H9 (cell line): ENCODE measurements around the gene SUGT1. TPM values are rescaled to one million over a fixed set of nuclear protein-coding genes. Genes with fewer than 3 reads are reported as not detected.

Experiments
- DNase-seq: peaks from one replicate; pipeline ENCODE4 v3.0.0-alpha.2; 2017
- H2AFZ ChIP-seq: one replicate; pipeline ENCODE4 v1.6.1; 2013; ENCODE audit warnings: mild to moderate bottlenecking, low read length, control low read depth, moderate library complexity
- H2AK5ac ChIP-seq: 2 replicates; pipeline ENCODE4 v1.6.1; 2013; ENCODE audit warnings: low read length, control low read depth, mixed read lengths; ENCODE audit not compliant: insufficient read length
- H2BK120ac ChIP-seq: one replicate; pipeline ENCODE4 v1.6.1; 2013; ENCODE audit warnings: low read depth, mild to moderate bottlenecking, low read length, control low read depth, inconsistent platforms; ENCODE audit not compliant: poor library complexity, severe bottlenecking
- H2BK12ac ChIP-seq: 2 replicates; pipeline ENCODE4 v1.6.1; 2013; ENCODE audit warnings: low read length, control low read depth, mixed read lengths, low read depth; ENCODE audit not compliant: insufficient read length
- H2BK15ac ChIP-seq: 2 replicates; pipeline ENCODE4 v1.6.1; 2013; ENCODE audit warnings: low read depth, low read length, control low read depth
- H2BK20ac ChIP-seq: one replicate; pipeline ENCODE4 v1.6.1; 2013; ENCODE audit warnings: low read depth, mild to moderate bottlenecking, low read length, control low read depth, inconsistent platforms; ENCODE audit not compliant: poor library complexity, severe bottlenecking
- H2BK5ac ChIP-seq: 2 replicates; pipeline ENCODE4 v1.6.1; 2013; ENCODE audit warnings: low read length, control low read depth, mixed read lengths; ENCODE audit not compliant: insufficient read length
- H3K14ac ChIP-seq: 2 replicates; pipeline ENCODE4 v1.6.1; 2013; ENCODE audit warnings: low read length, control low read depth; ENCODE audit not compliant: insufficient read depth
- H3K18ac ChIP-seq: 2 replicates; pipeline ENCODE4 v1.6.1; 2013; ENCODE audit warnings: low read depth, mild to moderate bottlenecking, mixed read lengths, low read length, control low read depth; ENCODE audit not compliant: insufficient read length
- H3K23ac ChIP-seq: 2 replicates; pipeline ENCODE4 v1.6.1; 2013; ENCODE audit warnings: low read length, control low read depth, mixed read lengths, low read depth; ENCODE audit not compliant: insufficient read length
- H3K23me2 ChIP-seq: 2 replicates; pipeline ENCODE4 v1.6.1; 2013; ENCODE audit warnings: low read depth, mild to moderate bottlenecking, mixed read lengths, low read length, control low read depth; ENCODE audit not compliant: insufficient read length, poor library complexity, severe bottlenecking
- H3K27ac ChIP-seq: 2 replicates; pipeline ENCODE4 v1.5.1; 2013; ENCODE audit warnings: low read length, control low read depth, mixed read lengths, low read depth; ENCODE audit not compliant: insufficient read length
- H3K27me3 ChIP-seq: 2 replicates; pipeline ENCODE4 v1.6.1; 2013; ENCODE audit warnings: low read length, control low read depth, inconsistent platforms; ENCODE audit not compliant: insufficient read depth
- H3K4ac ChIP-seq: 2 replicates; pipeline ENCODE4 v1.6.1; 2013; ENCODE audit warnings: low read depth, mild to moderate bottlenecking, control low read depth, inconsistent platforms, low read length, moderate library complexity
- H3K4me1 ChIP-seq: 2 replicates; pipeline ENCODE4 v1.6.1; 2013; ENCODE audit warnings: low read length, control low read depth, inconsistent platforms; ENCODE audit not compliant: insufficient read depth
- H3K4me2 ChIP-seq: 2 replicates; pipeline ENCODE4 v1.6.1; 2013; ENCODE audit warnings: low read length, control low read depth, mixed read lengths; ENCODE audit not compliant: insufficient read length, insufficient read depth
- H3K56ac ChIP-seq: 2 replicates; pipeline ENCODE4 v1.6.1; 2013; ENCODE audit warnings: low read depth, mild to moderate bottlenecking, mixed read lengths, low read length, control low read depth; ENCODE audit not compliant: insufficient read length
- H3K79me1 ChIP-seq: 2 replicates; pipeline ENCODE4 v1.6.1; 2013; ENCODE audit warnings: low read depth, mild to moderate bottlenecking, moderate library complexity, low read length, control low read depth, inconsistent platforms; ENCODE audit not compliant: insufficient read depth, poor library complexity, severe bottlenecking
- H3K79me2 ChIP-seq: 2 replicates; pipeline ENCODE4 v1.6.1; 2013; ENCODE audit warnings: low read length, control low read depth, inconsistent platforms; ENCODE audit not compliant: insufficient read depth
- H3K9ac ChIP-seq: 2 replicates; pipeline ENCODE4 v1.6.1; 2013; ENCODE audit warnings: low read length, control low read depth, mixed read lengths; ENCODE audit not compliant: insufficient read length; ENCODE audit errors: extremely low read depth
- H3K9me3 ChIP-seq: one replicate; pipeline ENCODE4 v1.6.1; 2013; ENCODE audit warnings: low read depth, low read length, inconsistent platforms; ENCODE audit not compliant: control insufficient read depth
- H3T11ph ChIP-seq: one replicate; pipeline ENCODE4 v1.6.1; 2013; ENCODE audit warnings: mild to moderate bottlenecking, low read length, control low read depth, inconsistent platforms
- H4K20me1 ChIP-seq: one replicate; pipeline ENCODE4 v1.6.1; 2013; ENCODE audit not compliant: control insufficient read depth, insufficient read length, insufficient read depth
- H4K5ac ChIP-seq: 2 replicates; pipeline ENCODE4 v1.6.1; 2013; ENCODE audit warnings: low read depth, mild to moderate bottlenecking, mixed read lengths, low read length, control low read depth; ENCODE audit not compliant: insufficient read length
- H4K8ac ChIP-seq: replicated peaks from 2 replicates; pipeline ENCODE4 v1.6.1; 2013; ENCODE audit warnings: low read length, control low read depth, mixed read lengths, low read depth; ENCODE audit not compliant: insufficient read length
- H4K91ac ChIP-seq: 2 replicates; pipeline ENCODE4 v1.6.1; 2013; ENCODE audit warnings: low read depth, mild to moderate bottlenecking, moderate library complexity, mixed read lengths, low read length, control low read depth; ENCODE audit not compliant: insufficient read length
- H3K27ac Mint-ChIP-seq, 3 experiments: 2 replicates in 2 of 3; 3 replicates in 1 of 3; pipeline ENCODE4 v1.8.0; 2020 to 2021; ENCODE audit warnings: mixed read lengths in 3 of 3, mild to moderate bottlenecking in 1 of 3, moderate library complexity in 1 of 3
- H3K27me3 Mint-ChIP-seq: 2 replicates; pipeline ENCODE4 v1.8.0; 2021; ENCODE audit warnings: low read depth, mild to moderate bottlenecking, moderate library complexity, mixed read lengths
- H3K36me3 Mint-ChIP-seq, 3 experiments: 2 replicates in 2 of 3; 3 replicates in 1 of 3; pipeline ENCODE4 v1.8.0; 2020 to 2021; ENCODE audit warnings: low read depth in 3 of 3, mixed read lengths in 3 of 3; ENCODE audit not compliant: insufficient read depth in 1 of 3
- H3K4me1 Mint-ChIP-seq, 2 experiments: 2 replicates each; pipeline ENCODE4 v1.8.0; 2020; ENCODE audit warnings: mixed read lengths in 2 of 2
- H3K4me3 Mint-ChIP-seq, 2 experiments: 2 replicates in 1 of 2; 3 replicates in 1 of 2; pipeline ENCODE4 v1.8.0; 2020 to 2021; ENCODE audit warnings: mild to moderate bottlenecking in 2 of 2, mixed read lengths in 2 of 2, moderate library complexity in 1 of 2
- H3K9me3 Mint-ChIP-seq, 2 experiments: 2 replicates in 1 of 2; 3 replicates in 1 of 2; pipeline ENCODE4 v1.8.0; 2020; ENCODE audit warnings: mild to moderate bottlenecking in 2 of 2, mixed read lengths in 2 of 2, moderate library complexity in 1 of 2
- WGBS: extraction: QIAGEN DNeasy Blood & Tissue Kit; methylation state at CpG from one replicate; pipeline ENCODE4 v1.1.7; 2013; ENCODE audit warnings: missing lambda C conversion rate, low lambda C conversion rate, mixed read lengths; ENCODE audit not compliant: insufficient read length; ENCODE audit errors: extremely low coverage; 5-methylcytosine and 5-hydroxymethylcytosine counted together
- total RNA-seq: library from RNA; stranded (reverse); gene quantifications from 2 replicates; pipeline ENCODE4 v1.2.1, GENCODE V29; 2021
- TF ChIP-seq, protein P1 (sequence below): fragments of 200-600 bp; sonication (generic); conservative IDR thresholded peaks from 3 replicates; pipeline ENCODE4 v1.8.0; 2021; ENCODE audit warnings: antibody characterized with exemption, mild to moderate bottlenecking

The SUGT1 gene
- total RNA-seq, 1 experiment from 2014 or later = 99.6 TPM

DNA sequence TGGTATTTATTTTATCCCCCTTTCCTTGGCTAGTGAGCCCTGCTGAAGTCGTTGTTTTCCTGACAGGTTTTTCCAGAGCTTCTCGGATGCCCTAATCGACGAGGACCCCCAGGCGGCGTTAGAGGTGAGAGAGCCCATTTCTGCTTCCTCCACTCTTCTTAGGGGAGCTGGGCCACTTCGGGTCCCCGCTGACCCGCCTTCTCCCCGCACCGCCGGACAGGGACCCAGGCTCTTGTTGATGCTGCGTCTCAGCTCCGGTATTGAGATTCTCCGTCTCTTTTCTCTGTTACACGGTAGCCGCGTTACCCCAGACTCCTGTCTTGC, 306 bp downstream of the SUGT1 start:
- Mint-ChIP-seq H3K27me3 (no peaks in the 10 kb centered on the region), H3K27ac (no peak overlapping the region), H3K4me3 (no peak overlapping the region), H3K4me1 (peaks cover 6 to 7% of the 10 kb centered on the region in 2 experiments), H3K36me3 (peaks cover 10 to 37% (median 29%) of the 10 kb centered on the region in 3 experiments; a peak in 6 of 7 replicates), H3K9me3 (no peaks in the 10 kb centered on the region)
- no peak overlapping the region for H3T11ph ChIP-seq
- H2AFZ ChIP-seq = no peak overlapping the region
- H4K91ac ChIP-seq = no peak overlapping the region
- H2BK120ac ChIP-seq = no peak overlapping the region
- no peaks in the 10 kb centered on the region for H3K27me3 ChIP-seq
- no peak overlapping the region for H3K23ac ChIP-seq
- no peak overlapping the region for H2BK12ac ChIP-seq
- H4K5ac ChIP-seq = no peak overlapping the region
- H3K4me2 ChIP-seq = peak overlapping the region; percentile 43
- H3K56ac ChIP-seq = no peak overlapping the region
- no CpG with 5 or more reads among the region's 18 CpGs for WGBS
- H3K4me1 ChIP-seq = no peaks in the 10 kb centered on the region; the same call in 1 of the 2 replicates
- no peak overlapping the region for H2BK20ac ChIP-seq
- TF ChIP-seq, protein P1, sequence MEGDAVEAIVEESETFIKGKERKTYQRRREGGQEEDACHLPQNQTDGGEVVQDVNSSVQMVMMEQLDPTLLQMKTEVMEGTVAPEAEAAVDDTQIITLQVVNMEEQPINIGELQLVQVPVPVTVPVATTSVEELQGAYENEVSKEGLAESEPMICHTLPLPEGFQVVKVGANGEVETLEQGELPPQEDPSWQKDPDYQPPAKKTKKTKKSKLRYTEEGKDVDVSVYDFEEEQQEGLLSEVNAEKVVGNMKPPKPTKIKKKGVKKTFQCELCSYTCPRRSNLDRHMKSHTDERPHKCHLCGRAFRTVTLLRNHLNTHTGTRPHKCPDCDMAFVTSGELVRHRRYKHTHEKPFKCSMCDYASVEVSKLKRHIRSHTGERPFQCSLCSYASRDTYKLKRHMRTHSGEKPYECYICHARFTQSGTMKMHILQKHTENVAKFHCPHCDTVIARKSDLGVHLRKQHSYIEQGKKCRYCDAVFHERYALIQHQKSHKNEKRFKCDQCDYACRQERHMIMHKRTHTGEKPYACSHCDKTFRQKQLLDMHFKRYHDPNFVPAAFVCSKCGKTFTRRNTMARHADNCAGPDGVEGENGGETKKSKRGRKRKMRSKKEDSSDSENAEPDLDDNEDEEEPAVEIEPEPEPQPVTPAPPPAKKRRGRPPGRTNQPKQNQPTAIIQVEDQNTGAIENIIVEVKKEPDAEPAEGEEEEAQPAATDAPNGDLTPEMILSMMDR = no peak; the same call in 1 of the 3 replicates
- no peak for DNase-seq
- H3K23me2 ChIP-seq = peaks cover 9% of the 10 kb centered on the region
- no peak overlapping the region for H2AK5ac ChIP-seq
- H2BK5ac ChIP-seq = no peak overlapping the region
- peak overlapping the region; percentile 95 for H3K9ac ChIP-seq
- H3K79me2 ChIP-seq = peaks cover 27% of the 10 kb centered on the region; the same call in 1 of the 2 replicates
- peaks cover 2% of the 10 kb centered on the region for H3K79me1 ChIP-seq
- no peaks in the 10 kb centered on the region for H3K9me3 ChIP-seq
- no peak overlapping the region for H3K4ac ChIP-seq
- H2BK15ac ChIP-seq = no peak overlapping the region
- H4K20me1 ChIP-seq = no peaks in the 10 kb centered on the region
- H3K27ac ChIP-seq = peak overlapping the region; percentile 88
- peak overlapping the region; percentile 59; the same call in 1 of the 2 replicates for H3K14ac ChIP-seq
- peak overlapping the region; percentile 25 for H3K18ac ChIP-seq
- H4K8ac ChIP-seq = no peak overlapping the region
